Measurements from ENCODE around the gene RAP1GAP2. TPM values are rescaled to one million over a fixed set of nuclear protein-coding genes. Genes with fewer than 3 reads are reported as not detected.

Gene RAP1GAP2
- total RNA-seq, 1 donor, result 29.3 TPM

DNA sequence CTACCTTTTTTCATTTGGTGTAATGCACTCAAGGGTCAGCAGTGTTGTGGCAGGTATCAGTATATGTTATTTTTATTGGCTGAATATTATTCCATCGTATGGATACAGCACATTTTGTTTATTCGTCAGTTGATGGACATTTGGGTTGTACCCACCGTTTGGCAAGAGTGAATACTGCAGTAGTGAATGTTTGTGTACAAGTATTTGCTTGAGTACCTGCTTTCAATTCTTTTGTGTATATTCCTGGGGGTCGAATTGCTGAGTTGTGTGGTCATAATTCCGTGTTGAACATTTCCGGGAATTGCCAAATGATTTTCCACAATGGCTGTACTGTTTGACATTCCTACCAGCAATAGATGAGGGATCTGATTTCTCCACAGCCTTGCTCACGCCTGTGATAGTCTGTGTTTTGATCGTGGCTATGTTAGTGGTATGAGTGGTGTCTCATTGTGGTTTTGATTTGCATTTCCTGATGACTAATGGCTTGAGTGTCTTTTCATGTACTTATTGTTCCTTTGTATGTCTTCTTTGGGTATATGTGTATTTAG lies 158.7 kb downstream of the RAP1GAP2 start:
- no peaks in the 10 kb centered on the region for H3K9me3 ChIP-seq (ENCODE audit: low read depth, low read length)
- H3K4me1 ChIP-seq (ENCODE audit: insufficient read depth, low read length), result peaks cover 18% of the 10 kb centered on the region
- H3K27me3 ChIP-seq (ENCODE audit: insufficient read depth, low read length), result no peaks in the 10 kb centered on the region
- H3K4me3 ChIP-seq (ENCODE audit: low read length), result no peak overlapping the region

DNA sequence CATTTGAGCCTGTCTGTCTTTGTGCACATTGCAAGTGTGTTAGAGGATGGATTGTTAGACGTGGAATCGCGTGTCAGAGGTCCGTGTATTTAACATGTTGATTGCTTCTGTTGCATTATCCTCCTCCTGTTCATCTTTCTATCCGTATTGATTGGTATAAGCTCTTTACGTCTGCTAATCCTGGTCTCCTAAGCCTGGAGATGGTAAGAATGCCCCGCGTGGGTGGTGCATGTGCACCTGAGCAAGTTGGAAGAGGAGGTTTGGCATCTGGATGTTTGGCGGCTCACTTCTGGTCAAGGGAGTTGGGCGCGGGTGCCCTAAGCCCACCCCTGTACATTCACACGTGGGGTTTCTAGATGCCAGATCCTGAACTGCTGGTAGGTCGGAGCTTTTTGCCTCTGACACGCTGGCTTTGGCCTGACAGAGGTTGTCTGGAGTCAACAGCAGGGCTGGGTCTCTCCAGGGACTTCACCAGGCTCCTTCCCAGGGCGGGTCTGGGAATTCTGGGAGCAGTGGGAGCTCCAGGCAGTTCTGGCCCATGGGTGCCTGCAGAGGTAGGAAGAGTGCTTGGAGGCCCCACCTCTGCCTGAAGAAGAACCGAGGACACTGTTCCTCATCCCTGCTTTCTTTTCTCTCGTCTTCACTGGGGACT lies 159.8 kb downstream of the RAP1GAP2 start:
- Histone ChIP-seq H3K4me1 (ENCODE audit: insufficient read depth, low read length) (peaks cover 18% of the 10 kb centered on the region), H3K9me3 (ENCODE audit: low read depth, low read length) (no peaks in the 10 kb centered on the region), H3K4me3 (ENCODE audit: low read length) (no peak overlapping the region), H3K27me3 (ENCODE audit: insufficient read depth, low read length) (no peaks in the 10 kb centered on the region)

DNA sequence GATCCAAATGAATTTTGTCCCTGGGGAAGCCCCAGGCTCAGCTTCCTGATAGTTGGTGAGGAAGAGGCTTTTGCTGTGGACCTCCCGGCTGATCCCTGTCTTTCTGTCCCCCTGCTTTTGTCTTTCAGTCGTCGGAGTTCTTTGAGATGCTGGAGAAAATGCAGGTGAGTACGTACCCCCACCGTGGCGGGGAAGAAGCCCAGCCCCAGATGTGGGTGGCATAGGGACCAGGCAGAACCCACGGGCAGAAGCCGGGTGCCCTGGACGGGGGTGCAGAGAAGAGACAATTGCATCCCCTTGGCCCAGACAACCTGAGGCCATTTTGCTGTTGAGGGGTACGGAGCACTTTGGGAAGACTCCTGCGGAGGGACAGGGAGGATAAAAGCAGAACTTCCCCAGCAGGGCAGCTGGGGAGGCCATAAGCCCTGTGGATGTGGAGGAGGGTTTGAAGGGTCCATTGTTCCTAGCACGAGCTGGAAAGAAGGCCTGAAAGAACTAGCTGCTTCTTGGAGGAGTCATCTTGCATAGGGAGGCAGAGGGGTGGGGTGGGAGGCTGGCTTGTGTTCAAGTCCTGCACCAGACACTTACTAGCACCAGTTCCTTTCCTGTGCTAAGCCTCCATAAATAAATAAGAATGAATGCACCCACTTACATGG lies 161.5 kb downstream of the RAP1GAP2 start:
- no peak overlapping the region for H3K4me3 ChIP-seq (ENCODE audit: low read length)
- no peaks in the 10 kb centered on the region for H3K9me3 ChIP-seq (ENCODE audit: low read depth, low read length)
- peaks cover 18% of the 10 kb centered on the region for H3K4me1 ChIP-seq (ENCODE audit: insufficient read depth, low read length)
- no peaks in the 10 kb centered on the region for H3K27me3 ChIP-seq (ENCODE audit: insufficient read depth, low read length)

DNA sequence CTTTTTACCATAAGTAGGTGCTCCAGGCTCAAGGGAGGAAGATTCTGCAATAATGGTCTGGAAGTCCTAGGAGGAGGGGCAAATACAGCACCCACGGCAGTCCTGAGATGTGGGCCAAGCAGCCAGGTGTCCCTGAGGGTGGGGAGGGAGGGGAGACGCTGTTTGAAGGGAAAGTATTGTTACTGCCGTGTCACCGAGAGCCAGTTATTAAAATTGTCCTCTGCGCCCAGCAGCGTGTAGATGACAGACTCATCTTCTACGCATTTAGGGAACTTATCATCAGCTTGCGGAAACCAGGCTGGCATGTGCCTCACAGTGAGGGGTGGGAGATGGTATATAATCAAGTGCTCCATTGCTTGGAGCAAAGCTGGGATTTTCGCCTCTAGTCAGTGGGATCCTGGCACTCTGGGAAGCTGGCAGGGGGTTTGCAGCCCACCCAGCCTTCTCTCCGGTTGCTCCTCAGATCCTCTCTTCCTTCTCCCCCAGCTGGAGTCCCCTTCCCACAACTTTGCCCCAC lies 162.5 kb downstream of the RAP1GAP2 start:
- H3K4me3 ChIP-seq (ENCODE audit: low read length), result no peak overlapping the region

DNA sequence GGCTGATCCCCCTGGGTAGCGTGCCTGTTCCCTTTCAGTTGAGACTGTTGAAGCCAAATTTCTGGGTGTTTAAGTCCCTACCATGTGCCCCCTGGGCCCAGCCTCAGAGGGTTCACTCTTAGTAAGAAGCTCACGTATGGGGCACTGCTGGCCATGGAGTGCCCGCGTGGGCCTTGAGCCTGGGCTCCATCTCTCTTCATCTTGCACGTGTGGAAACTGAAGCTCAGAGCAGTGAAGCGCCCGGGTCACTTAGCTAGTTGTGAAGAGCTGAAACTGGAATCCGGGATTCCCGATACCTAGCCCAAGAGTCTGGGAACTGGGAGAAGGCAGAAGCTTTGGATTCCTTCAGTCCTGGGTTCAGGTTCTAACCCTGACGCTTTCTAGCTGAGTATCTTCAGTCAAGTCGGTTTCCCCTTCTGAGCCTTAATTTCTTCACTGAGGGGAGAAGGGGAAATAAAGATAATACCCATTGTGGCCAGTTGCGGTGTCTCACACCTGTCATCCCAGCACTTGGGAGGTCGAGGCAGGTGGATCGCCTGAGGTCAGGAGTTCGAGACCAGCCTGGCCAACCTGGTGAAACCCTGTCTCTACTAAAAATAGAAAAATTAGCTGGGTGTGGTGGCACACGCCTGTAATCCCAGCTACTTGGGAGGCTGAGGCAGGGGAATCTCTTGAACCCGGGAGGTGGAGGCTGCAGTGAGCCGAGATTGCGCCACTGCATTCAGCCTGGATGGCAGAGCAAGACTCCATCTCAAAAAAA lies 163.3 kb downstream of the RAP1GAP2 start:
- Histone ChIP-seq H3K9me3 (ENCODE audit: low read depth, low read length) (no peaks in the 10 kb centered on the region), H3K27me3 (ENCODE audit: insufficient read depth, low read length) (no peaks in the 10 kb centered on the region), H3K4me3 (ENCODE audit: low read length) (no peak overlapping the region), H3K4me1 (ENCODE audit: insufficient read depth, low read length) (peaks cover 18% of the 10 kb centered on the region)

More for the DNA sequence above, 162.5 kb downstream of the RAP1GAP2 start:
- H3K9me3 ChIP-seq (ENCODE audit: low read depth, low read length), result no peaks in the 10 kb centered on the region
- H3K4me1 ChIP-seq (ENCODE audit: insufficient read depth, low read length), result peaks cover 18% of the 10 kb centered on the region
- no peaks in the 10 kb centered on the region for H3K27me3 ChIP-seq (ENCODE audit: insufficient read depth, low read length)

DNA sequence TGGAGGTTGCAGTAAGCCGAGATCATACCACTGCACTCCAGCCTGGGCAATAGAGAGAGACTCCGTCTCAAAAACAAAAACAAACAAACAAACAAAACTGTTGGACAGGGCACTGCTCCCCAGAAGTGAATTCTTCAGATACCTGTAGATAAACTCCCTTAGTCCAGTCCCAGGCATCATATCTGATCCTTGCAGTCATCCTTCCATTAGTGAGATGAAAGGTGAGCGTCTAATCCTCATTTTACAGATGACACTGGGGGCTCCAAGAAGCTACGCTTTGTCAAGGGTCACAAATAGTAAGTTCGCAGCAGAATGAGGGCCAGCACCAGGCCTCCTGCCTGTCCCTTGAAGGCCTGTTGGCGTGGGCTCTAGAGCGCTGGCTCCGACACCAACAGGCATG lies 165.2 kb downstream of the RAP1GAP2 start:
- Histone ChIP-seq H3K9me3 (ENCODE audit: low read depth, low read length) (no peaks in the 10 kb centered on the region), H3K4me1 (ENCODE audit: insufficient read depth, low read length) (peaks cover under 1% of the 10 kb centered on the region), H3K4me3 (ENCODE audit: low read length) (no peak overlapping the region), H3K27me3 (ENCODE audit: insufficient read depth, low read length) (no peaks in the 10 kb centered on the region)

DNA sequence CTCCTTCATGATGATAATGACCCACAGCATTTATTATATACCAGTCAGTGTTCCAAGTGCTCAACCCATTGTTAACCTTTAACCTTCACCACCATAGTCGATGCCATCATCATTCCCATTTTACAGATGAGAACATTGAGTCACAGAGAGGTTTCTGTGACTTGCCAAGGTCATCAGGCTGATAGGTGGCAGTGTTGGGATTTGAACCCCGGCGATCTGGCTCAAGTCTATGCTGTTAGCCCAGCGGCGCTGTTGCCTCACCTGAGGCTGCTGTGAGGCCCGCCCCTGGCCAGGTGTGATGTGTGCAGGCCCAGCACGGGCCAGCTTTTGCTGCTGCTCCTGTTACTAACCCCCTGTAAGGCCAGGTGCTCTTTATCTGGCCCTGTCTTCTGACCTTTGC lies 166.0 kb downstream of the RAP1GAP2 start:
- Histone ChIP-seq H3K27me3 (ENCODE audit: insufficient read depth, low read length) (no peaks in the 10 kb centered on the region), H3K9me3 (ENCODE audit: low read depth, low read length) (no peaks in the 10 kb centered on the region), H3K4me1 (ENCODE audit: insufficient read depth, low read length) (no peaks in the 10 kb centered on the region), H3K4me3 (ENCODE audit: low read length) (no peak overlapping the region)

DNA sequence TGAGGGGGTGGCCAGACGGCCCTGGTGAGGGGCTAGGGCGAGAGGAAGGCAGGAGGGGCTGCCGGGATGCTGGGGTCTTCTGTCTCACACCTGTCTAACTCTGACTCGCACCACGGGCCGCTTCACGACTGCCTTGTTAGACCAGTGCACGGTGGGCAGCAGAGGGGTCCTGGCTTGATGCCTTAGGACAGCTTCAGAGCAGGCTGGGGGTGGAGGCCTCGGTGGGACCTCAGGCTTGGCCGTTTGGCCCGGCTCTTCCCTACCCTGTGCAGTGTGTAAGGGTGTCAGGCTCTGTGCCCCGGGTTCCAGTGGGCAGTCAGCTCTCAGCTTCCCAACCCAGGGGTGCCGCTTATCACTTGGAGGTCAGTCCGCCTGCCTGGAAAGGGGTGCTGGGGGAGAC lies 166.5 kb downstream of the RAP1GAP2 start:
- Histone ChIP-seq H3K4me1 (ENCODE audit: insufficient read depth, low read length) (no peaks in the 10 kb centered on the region), H3K4me3 (ENCODE audit: low read length) (no peak overlapping the region), H3K9me3 (ENCODE audit: low read depth, low read length) (no peaks in the 10 kb centered on the region), H3K27me3 (ENCODE audit: insufficient read depth, low read length) (no peaks in the 10 kb centered on the region)

DNA sequence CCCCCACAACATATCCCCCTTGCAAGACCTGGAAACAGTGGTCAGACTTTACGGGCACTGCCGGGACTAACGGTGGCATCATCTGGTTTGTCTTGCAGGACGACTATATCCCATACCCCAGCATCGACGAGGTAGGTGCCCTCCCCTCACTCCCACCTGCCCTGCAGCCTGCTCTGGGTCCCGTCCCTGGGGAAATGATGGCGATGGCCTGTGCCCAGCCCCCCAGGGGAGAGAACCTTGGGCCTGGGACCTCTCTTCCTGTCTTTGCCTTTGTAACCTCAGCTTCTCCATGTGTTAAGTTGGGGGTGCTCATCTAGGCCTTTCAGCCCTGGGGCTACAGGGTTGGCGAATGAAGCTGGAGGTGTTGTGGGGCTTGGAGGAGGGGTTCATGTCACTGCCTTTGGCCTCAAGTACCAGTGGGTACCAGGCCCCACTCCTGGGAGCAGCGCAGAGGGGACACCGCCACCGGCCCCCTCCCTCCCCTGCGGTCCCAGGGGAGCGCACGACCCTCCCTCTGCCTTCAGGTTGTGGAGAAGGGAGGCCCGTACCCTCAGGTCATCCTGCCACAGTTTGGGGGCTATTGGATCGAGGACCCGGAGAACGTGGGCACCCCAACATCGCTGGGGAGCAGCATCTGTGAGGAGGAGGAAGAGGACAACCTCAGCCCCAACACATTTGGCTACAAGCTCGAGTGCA lies 167.2 kb downstream of the RAP1GAP2 start:
- H3K9me3 ChIP-seq (ENCODE audit: low read depth, low read length), result no peaks in the 10 kb centered on the region
- no peaks in the 10 kb centered on the region for H3K4me1 ChIP-seq (ENCODE audit: insufficient read depth, low read length)
- no peak overlapping the region for H3K4me3 ChIP-seq (ENCODE audit: low read length)
- no peaks in the 10 kb centered on the region for H3K27me3 ChIP-seq (ENCODE audit: insufficient read depth, low read length)

DNA sequence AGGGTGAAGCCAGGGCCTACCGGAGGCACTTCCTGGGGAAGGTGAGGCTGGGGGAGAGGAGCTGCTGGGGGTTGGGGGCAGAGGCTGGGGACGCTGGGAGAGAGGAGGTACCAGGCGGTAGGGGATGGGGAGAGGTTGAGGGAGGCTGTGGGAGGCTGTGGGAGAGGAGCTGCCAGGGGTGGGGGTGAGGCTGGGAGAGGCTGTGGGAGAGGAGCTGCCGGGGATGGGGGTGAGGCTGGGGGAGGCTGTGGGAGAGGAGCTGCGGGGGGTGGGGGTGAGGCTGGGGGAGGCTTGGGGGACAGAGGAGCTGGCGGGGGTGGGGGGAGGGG lies 167.8 kb downstream of the RAP1GAP2 start:
- no peaks in the 10 kb centered on the region for H3K4me1 ChIP-seq (ENCODE audit: insufficient read depth, low read length)
- no peaks in the 10 kb centered on the region for H3K27me3 ChIP-seq (ENCODE audit: insufficient read depth, low read length)
- no peak overlapping the region for H3K4me3 ChIP-seq (ENCODE audit: low read length)
- no peaks in the 10 kb centered on the region for H3K9me3 ChIP-seq (ENCODE audit: low read depth, low read length)

DNA sequence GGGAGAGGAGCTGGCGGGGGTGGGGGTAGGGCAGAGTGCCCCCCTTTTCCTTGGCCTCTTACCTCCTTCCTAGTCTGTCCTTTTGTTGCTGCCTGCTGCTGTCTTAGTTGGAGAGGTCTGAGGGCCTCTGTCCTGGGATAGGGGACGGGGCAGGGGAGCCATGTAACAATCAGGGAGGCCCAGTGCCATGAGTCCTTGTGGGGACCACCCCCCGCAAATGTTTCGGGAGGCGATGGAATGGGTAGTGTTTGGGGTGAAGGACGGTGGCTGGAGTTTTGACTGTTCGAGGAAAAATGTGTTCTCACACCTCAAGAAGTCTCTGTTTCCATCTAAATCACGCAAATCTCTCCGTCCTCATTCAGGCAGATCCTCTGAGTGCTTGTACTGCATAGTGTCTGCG lies 168.1 kb downstream of the RAP1GAP2 start:
- Histone ChIP-seq H3K27me3 (ENCODE audit: insufficient read depth, low read length) (no peaks in the 10 kb centered on the region), H3K9me3 (ENCODE audit: low read depth, low read length) (no peaks in the 10 kb centered on the region), H3K4me1 (ENCODE audit: insufficient read depth, low read length) (no peaks in the 10 kb centered on the region), H3K4me3 (ENCODE audit: low read length) (no peak overlapping the region)

DNA sequence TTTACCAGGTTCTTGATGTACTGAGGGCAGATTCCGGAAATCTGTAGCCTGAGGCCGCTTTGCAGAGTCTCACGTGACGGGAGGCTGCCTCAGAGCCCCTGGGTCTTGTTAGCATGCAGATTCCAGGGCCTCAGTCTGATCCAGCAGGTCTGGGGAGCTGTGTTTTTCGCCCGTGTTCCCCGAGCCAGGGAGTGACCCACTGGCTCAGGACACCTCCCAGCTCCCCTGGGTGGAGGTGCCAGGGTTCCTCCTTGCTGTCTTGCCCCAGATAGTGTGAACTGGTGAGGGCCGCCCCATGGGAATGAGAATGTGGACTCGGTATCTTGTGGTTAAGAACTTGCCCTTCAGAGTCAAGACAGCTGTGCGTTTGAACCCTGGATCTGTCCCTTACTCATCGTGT lies 168.6 kb downstream of the RAP1GAP2 start:
- Histone ChIP-seq H3K4me3 (ENCODE audit: low read length) (no peak overlapping the region), H3K9me3 (ENCODE audit: low read depth, low read length) (no peaks in the 10 kb centered on the region), H3K4me1 (ENCODE audit: insufficient read depth, low read length) (no peaks in the 10 kb centered on the region), H3K27me3 (ENCODE audit: insufficient read depth, low read length) (no peaks in the 10 kb centered on the region)

DNA sequence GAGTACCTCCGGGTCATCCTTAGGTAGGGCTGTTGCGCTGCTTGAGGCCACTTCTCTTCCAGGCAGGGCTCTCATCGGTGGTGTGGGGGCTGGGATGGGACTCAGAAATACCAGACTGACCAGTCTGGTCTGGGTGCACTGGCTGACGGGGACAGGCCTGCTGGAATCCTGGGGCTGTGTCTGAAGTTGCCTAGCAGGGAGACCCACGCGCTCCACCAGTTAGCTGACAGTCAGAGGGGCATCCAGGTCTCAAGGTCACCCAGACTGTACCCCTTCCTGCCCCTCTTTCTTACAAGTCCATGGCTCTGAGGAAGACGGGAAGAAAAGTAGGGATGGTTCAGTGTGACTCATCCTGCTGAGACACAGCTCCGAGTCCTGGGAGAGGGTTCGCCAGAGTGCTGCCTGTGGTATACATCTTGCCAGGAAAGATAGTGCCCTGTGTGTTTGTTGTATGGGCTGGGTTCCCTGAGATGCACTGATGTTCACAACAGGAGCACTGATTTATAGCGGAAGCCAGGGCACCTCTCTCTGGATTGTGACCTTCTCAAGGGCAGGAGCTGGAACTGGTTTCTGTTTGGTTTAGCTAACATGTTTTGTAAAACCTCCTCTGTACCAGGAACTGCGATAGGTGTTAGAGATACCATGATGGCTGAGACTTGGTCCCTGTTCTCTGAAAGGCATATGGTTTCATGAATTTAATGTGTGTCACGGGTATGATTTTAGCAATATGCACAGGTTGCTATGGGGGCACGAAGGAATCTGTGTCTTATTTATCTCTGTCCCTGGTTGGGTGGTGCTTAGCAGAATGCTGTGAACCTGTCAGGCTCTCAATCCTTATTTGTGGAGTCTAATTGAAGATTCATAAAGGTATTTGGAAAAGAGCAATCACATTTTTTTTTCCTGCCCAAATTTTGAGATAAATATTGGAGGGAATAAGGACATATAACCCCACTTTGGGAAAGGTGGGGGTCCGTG lies 169.7 kb downstream of the RAP1GAP2 start:
- no peaks in the 10 kb centered on the region for H3K4me1 ChIP-seq (ENCODE audit: insufficient read depth, low read length)
- H3K4me3 ChIP-seq (ENCODE audit: low read length), result no peak overlapping the region
- H3K9me3 ChIP-seq (ENCODE audit: low read depth, low read length), result no peaks in the 10 kb centered on the region
- H3K27me3 ChIP-seq (ENCODE audit: insufficient read depth, low read length), result no peaks in the 10 kb centered on the region

DNA sequence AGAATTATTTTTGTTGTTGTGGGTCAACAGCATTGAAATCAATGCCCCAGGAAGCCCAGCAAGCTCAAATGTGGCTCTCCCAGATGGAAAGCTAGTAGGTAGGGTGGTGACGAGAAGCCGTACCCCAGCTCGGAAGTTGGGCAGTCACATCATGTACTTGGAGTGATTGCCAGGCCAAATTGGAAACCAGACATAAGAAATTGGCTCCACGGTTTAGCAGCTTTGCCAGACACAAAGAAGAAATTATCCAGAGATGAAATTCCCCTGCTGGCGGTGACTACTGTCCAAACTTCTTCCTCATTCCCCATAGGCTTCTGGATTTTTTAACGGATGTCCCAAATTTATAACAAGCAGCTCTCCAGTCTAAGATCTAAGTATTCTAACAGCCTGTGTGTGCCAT lies 171.3 kb downstream of the RAP1GAP2 start:
- no peaks in the 10 kb centered on the region for H3K9me3 ChIP-seq (ENCODE audit: low read depth, low read length)
- H3K4me3 ChIP-seq (ENCODE audit: low read length), result no peak overlapping the region
- H3K27me3 ChIP-seq (ENCODE audit: insufficient read depth, low read length), result no peaks in the 10 kb centered on the region
- H3K4me1 ChIP-seq (ENCODE audit: insufficient read depth, low read length), result no peaks in the 10 kb centered on the region

Data from mononuclear cell (primary cell).